HEK293 (cell line): Measurements from ENCODE around the gene OGFOD2.

Experiments
- CTCF ChIA-PET: fragments of 350-600 bp; formaldehyde crosslinking; extraction: SDS; loops from one replicate; lab custom pipeline; 2021; ENCODE audit warnings: antibody characterized with exemption; lab: Yijun Ruan, JAX
- POLR2A ChIA-PET: fragments of 300-600 bp; formaldehyde crosslinking; extraction: SDS; loops from one replicate; lab custom pipeline; 2020; ENCODE audit warnings: antibody characterized with exemption, inconsistent platforms; lab: Yijun Ruan, JAX
- H3K27ac ChIP-seq: fragments of 200-500 bp; sonication (Bioruptor generic); 2 replicates; pipeline ENCODE4 v1.5.1; 2014; ENCODE audit warnings: low read depth, low read length, control low read depth, inconsistent platforms; ENCODE audit errors: extremely low read depth
- H3K36me3 ChIP-seq, 2 experiments: fragments of 200-500 bp in 1 of 2; sonication (Bioruptor generic) in 1 of 2; 1 replicate in 1 of 2; 2 replicates in 1 of 2; pipeline ENCODE4 v1.5.1; 2014 to 2017; ENCODE audit warnings: inconsistent platforms in 2 of 2, low read length in 2 of 2; ENCODE audit not compliant: control insufficient read depth in 2 of 2, insufficient read depth in 1 of 2
- H3K4me1 ChIP-seq: fragments of 200-500 bp; sonication (Bioruptor generic); 2 replicates; pipeline ENCODE4 v1.5.1; 2014; ENCODE audit warnings: mild to moderate bottlenecking, low read length, inconsistent platforms; ENCODE audit not compliant: control insufficient read depth, insufficient read depth
- H3K4me3 ChIP-seq: 2 replicates; pipeline ENCODE4 v1.5.1; 2011; ENCODE audit warnings: low read depth, mild to moderate bottlenecking, control low read depth, low read length, moderate library complexity
- H3K9me3 ChIP-seq: fragments of 200-500 bp; sonication (Bioruptor generic); 2 replicates; pipeline ENCODE4 v1.5.1; 2014; ENCODE audit warnings: low read depth, low read length, inconsistent platforms; ENCODE audit not compliant: control insufficient read depth, insufficient read depth
- HIC1 ChIP-seq: fragments of 450-650 bp; formaldehyde crosslinking; IDR thresholded peaks from 2 replicates; pipeline ENCODE4 v1.5.1; 2016; ENCODE audit warnings: missing biosample characterization, missing genetic modification characterization
- TSHZ1 ChIP-seq: fragments of 450-650 bp; formaldehyde crosslinking; IDR thresholded peaks from 2 replicates; pipeline ENCODE4 v1.5.1; 2016; ENCODE audit warnings: missing biosample characterization, missing genetic modification characterization, borderline replicate concordance
- ZBTB11 ChIP-seq: fragments of 450-650 bp; formaldehyde crosslinking; conservative IDR thresholded peaks from 2 replicates; pipeline ENCODE4 v1.5.1; 2016; ENCODE audit warnings: low read depth, missing biosample characterization, missing genetic modification characterization
- ZIC2 ChIP-seq: fragments of 450-650 bp; formaldehyde crosslinking; IDR thresholded peaks from 2 replicates; pipeline ENCODE4 v1.5.1; 2016; ENCODE audit warnings: missing biosample characterization, missing genetic modification characterization
- ZNF175 ChIP-seq: fragments of 450-650 bp; formaldehyde crosslinking; IDR thresholded peaks from 2 replicates; pipeline ENCODE4 v1.5.1; 2016; ENCODE audit warnings: missing biosample characterization, missing genetic modification characterization
- ZNF211 ChIP-seq: fragments of 450-650 bp; formaldehyde crosslinking; IDR thresholded peaks from 2 replicates; pipeline ENCODE4 v1.5.1; 2016; ENCODE audit warnings: low read depth, missing biosample characterization, missing genetic modification characterization
- ZNF416 ChIP-seq: fragments of 450-650 bp; formaldehyde crosslinking; IDR thresholded peaks from 2 replicates; pipeline ENCODE4 v1.5.1; 2016; ENCODE audit warnings: missing biosample characterization, missing genetic modification characterization

The OGFOD2 gene

GRCh38 chr12:122949405-122949804, 25.6 kb upstream of the OGFOD2 start:
- CTCF ChIA-PET = interaction anchor here (0.6 to 9.3 kb wide), 5 partner anchors 58 to 221 kb away, joined by 3 to 105 read pairs (median 5); no protein-coding TSS in a partner anchor
- H3K9me3 ChIP-seq = no peaks in the 10 kb centered on the region
- no peaks in the 10 kb centered on the region for H3K4me1 ChIP-seq
- no peak overlapping the region for H3K27ac ChIP-seq
- TF ChIP-seq ZNF416 = no peak
- 0 out of 2 replicates have a peak, but pooled peaks have one; percentile 19 for TF ChIP-seq ZIC2
- TF ChIP-seq HIC1 (tag by site-specific recombination) = 0 out of 2 replicates have a peak, but pooled peaks have one; percentile 24
- TF ChIP-seq, all 188 proteins: peak for 2
- POLR2A ChIA-PET = no interaction called here
- Histone ChIP-seq H3K36me3 (peaks cover 0 to 9% of the 10 kb centered on the region in 2 experiments; a peak in 2 of 3 replicates), H3K4me3 (no peak overlapping the region)

GRCh38 chr12:122949816-122950675, 25.0 kb upstream of the OGFOD2 start:
- H3K27ac ChIP-seq = no peak overlapping the region
- H3K36me3 ChIP-seq = peaks cover 0 to 10% of the 10 kb centered on the region in 2 experiments; a peak in 2 of 3 replicates
- TF ChIP-seq TSHZ1 (tag by site-specific recombination) = no peak
- TF ChIP-seq HIC1 (tag by site-specific recombination) = 0 out of 2 replicates have a peak, but pooled peaks have one; percentile 2
- H3K9me3 ChIP-seq = no peaks in the 10 kb centered on the region
- no peak overlapping the region for H3K4me3 ChIP-seq
- ChIA-PET CTCF (interaction anchor here (0.6 to 9.3 kb wide), 10 partner anchors 11 to 291 kb away, joined by 3 to 105 read pairs (median 4); no protein-coding TSS in a partner anchor), POLR2A (interaction anchor here (0.6 kb wide), 1 partner anchor 200 kb away, joined by 3 read pairs; no protein-coding TSS in a partner anchor)
- H3K4me1 ChIP-seq = no peaks in the 10 kb centered on the region

- Histone ChIP-seq H3K36me3 (peaks cover 0 to 14% of the 10 kb centered on the region in 2 experiments; a peak in 2 of 3 replicates), H3K4me3 (no peak overlapping the region), H3K27ac (no peak overlapping the region), H3K4me1 (no peaks in the 10 kb centered on the region), H3K9me3 (no peaks in the 10 kb centered on the region)
- TF ChIP-seq ZNF211 (tag by site-specific recombination) (no peak), TSHZ1 (tag by site-specific recombination) (peak; percentile 10; the same call in 1 of the 2 replicates), ZNF175 (no peak), HIC1 (tag by site-specific recombination) (0 out of 2 replicates have a peak, but pooled peaks have one; percentile 14), ZBTB11 (tag by site-specific recombination) (no peak)
- CTCF ChIA-PET = interaction anchor here (0.7 to 9.3 kb wide), 6 partner anchors 73 to 227 kb away, joined by 3 to 105 read pairs (median 4); no protein-coding TSS in a partner anchor
- POLR2A ChIA-PET = no interaction called here
Observed at GRCh38 chr12:122951406-122951805, 23.6 kb upstream of the OGFOD2 start.
